ENCODE measurements around the gene IP6K3.

DNA sequence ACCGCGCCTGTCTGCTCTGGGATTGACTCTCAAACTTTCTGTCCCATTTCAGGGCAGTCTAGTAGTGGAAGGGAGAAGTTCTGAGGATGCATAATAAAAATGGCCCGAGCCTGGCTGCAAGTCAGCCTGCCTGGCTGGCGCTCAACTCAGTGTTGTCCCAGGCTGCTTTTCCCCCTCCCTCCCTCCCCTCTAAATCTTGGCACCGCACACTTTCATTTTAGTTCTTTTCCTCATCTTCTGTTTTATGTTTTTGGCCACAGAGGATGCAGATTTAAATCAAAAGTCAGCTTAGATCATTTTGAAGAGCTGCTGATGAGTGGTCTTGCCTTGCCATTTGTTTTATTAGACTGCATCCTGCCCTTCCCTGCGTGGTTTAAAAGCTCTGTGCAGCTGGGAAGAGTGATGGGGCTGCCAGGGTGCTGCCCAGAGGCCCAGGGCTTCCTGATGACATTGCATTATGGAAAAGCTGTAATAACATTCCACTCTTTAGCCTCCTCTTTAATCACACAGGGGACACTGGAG, 28.7 kb downstream of the IP6K3 start:
- TF ChIP-seq, protein P1, sequence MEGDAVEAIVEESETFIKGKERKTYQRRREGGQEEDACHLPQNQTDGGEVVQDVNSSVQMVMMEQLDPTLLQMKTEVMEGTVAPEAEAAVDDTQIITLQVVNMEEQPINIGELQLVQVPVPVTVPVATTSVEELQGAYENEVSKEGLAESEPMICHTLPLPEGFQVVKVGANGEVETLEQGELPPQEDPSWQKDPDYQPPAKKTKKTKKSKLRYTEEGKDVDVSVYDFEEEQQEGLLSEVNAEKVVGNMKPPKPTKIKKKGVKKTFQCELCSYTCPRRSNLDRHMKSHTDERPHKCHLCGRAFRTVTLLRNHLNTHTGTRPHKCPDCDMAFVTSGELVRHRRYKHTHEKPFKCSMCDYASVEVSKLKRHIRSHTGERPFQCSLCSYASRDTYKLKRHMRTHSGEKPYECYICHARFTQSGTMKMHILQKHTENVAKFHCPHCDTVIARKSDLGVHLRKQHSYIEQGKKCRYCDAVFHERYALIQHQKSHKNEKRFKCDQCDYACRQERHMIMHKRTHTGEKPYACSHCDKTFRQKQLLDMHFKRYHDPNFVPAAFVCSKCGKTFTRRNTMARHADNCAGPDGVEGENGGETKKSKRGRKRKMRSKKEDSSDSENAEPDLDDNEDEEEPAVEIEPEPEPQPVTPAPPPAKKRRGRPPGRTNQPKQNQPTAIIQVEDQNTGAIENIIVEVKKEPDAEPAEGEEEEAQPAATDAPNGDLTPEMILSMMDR (IDR thresholded peaks at IDR 0.05), result no peak
- TF ChIP-seq POLR2A (IDR thresholded peaks at IDR 0.05), result no peak
